H1 (cell line): ENCODE measurements around the gene CACNA2D4.

Experiments
- CTCF ChIP-seq, 3 experiments: IDR thresholded peaks; 1 replicate in 2 of 3; 2 replicates in 1 of 3; pipeline versions ENCODE4 v1.5.1 to v1.6.1; 2011; ENCODE audit warnings: low read length in 3 of 3, mild to moderate bottlenecking in 3 of 3, inconsistent platforms in 2 of 3, low read depth in 1 of 3, moderate library complexity in 1 of 3; ENCODE audit not compliant: insufficient read depth in 1 of 3; ENCODE audit errors: control extremely low read depth in 1 of 3
- EP300 ChIP-seq, 2 experiments: IDR thresholded peaks; 1 replicate in 1 of 2; 2 replicates in 1 of 2; pipeline ENCODE4 v1.6.1; 2011 to 2012; ENCODE audit warnings: low read depth in 2 of 2, low read length in 2 of 2, mild to moderate bottlenecking in 2 of 2, borderline replicate concordance in 1 of 2, inconsistent platforms in 1 of 2, moderate library complexity in 1 of 2
- GTF2F1 ChIP-seq: IDR thresholded peaks from 2 replicates; pipeline ENCODE4 v1.6.1; 2012; ENCODE audit warnings: low read depth, low read length, improper control_type of control experiment, borderline replicate concordance
- MAX ChIP-seq: IDR thresholded peaks from 2 replicates; pipeline ENCODE4 v1.6.1; 2012; ENCODE audit warnings: inconsistent platforms
- POLR2A ChIP-seq, 2 experiments: IDR thresholded peaks; 1 replicate in 1 of 2; 2 replicates in 1 of 2; pipeline ENCODE4 v1.6.1; 2011; ENCODE audit warnings: low read depth in 2 of 2, low read length in 2 of 2, mild to moderate bottlenecking in 2 of 2; ENCODE audit errors: control extremely low read depth in 1 of 2
- RAD21 ChIP-seq, 2 experiments: IDR thresholded peaks in 1 of 2; conservative IDR thresholded peaks in 1 of 2; 2 replicates each; pipeline ENCODE4 v1.6.1; 2011; ENCODE audit warnings: low read depth in 2 of 2, low read length in 2 of 2, improper control_type of control experiment in 1 of 2, inconsistent platforms in 1 of 2, mild to moderate bottlenecking in 1 of 2, moderate library complexity in 1 of 2
- TAF1 ChIP-seq: IDR thresholded peaks from 2 replicates; pipeline ENCODE4 v1.6.1; 2011; ENCODE audit warnings: mild to moderate bottlenecking, low read depth, low read length
- USF2 ChIP-seq: IDR thresholded peaks from 2 replicates; pipeline ENCODE4 v1.6.1; 2011; ENCODE audit warnings: low read length, improper control_type of control experiment
- YY1 ChIP-seq: IDR thresholded peaks from 2 replicates; pipeline ENCODE4 v1.6.1; 2011; ENCODE audit warnings: low read depth, mild to moderate bottlenecking, low read length

- no peak for TF ChIP-seq USF2
- no peak for TF ChIP-seq CTCF (IDR thresholded peaks at IDR 0.05; ENCODE audit: control extremely low read depth in 1 of 3, insufficient read depth in 1 of 3, low read depth in 1 of 3, low read length in 3 of 3)
- no peak for TF ChIP-seq GTF2F1
- TF ChIP-seq RAD21 (IDR thresholded peaks at IDR 0.05 in 1 of 2, conservative IDR thresholded peaks at IDR 0.05 in 1 of 2; ENCODE audit: low read depth in 2 of 2, low read length in 2 of 2), result no peak
- no peak for TF ChIP-seq EP300 (IDR thresholded peaks at IDR 0.05; ENCODE audit: borderline replicate concordance in 1 of 2, low read depth in 2 of 2, low read length in 2 of 2)
- TF ChIP-seq YY1, result no peak
- no peak for TF ChIP-seq MAX
- no peak for TF ChIP-seq TAF1
- no peak for TF ChIP-seq POLR2A (IDR thresholded peaks at IDR 0.05; ENCODE audit: control extremely low read depth in 1 of 2, low read depth in 2 of 2, low read length in 2 of 2)
Measured at GRCh38 chr12:1829306-1829900, 89.0 kb downstream of the CACNA2D4 start.
